Thoracic aorta (tissue), 2 donors: ENCODE measurements around the gene PITPNM3. TPM values are rescaled to one million over a fixed set of nuclear protein-coding genes. Genes with fewer than 3 reads are reported as not detected.
"Not testable (repeated sequence)": the region's sequence is repeated elsewhere in the genome, so short reads cannot be mapped to it uniquely, and the experiment has no call there.

Experiments
- ATAC-seq: fragments of 150-250 bp; one replicate; pipeline ENCODE4 v1.8.0; 2017; ENCODE audit warnings: low read depth; ENCODE audit not compliant: insufficient number of reproducible peaks, low FRiP score
- DNase-seq: peaks from one replicate; pipeline ENCODE4 v3.0.0-alpha.2; 2020; ENCODE audit warnings: low spot score
- H3K27ac ChIP-seq, 2 donors: fragments of 200-600 bp; sonication (generic); 1 replicate in 1 of 2; 2 replicates in 1 of 2; pipeline ENCODE4 v1.5.1; 2016; ENCODE audit warnings: mild to moderate bottlenecking in 2 of 2, moderate library complexity in 2 of 2
- H3K27me3 ChIP-seq: fragments of 200-600 bp; sonication (generic); replicated peaks from 2 replicates; pipeline ENCODE4 v1.6.0; 2016; ENCODE audit warnings: mild to moderate bottlenecking; ENCODE audit not compliant: insufficient read depth
- H3K36me3 ChIP-seq: fragments of 200-600 bp; sonication (generic); one replicate; pipeline ENCODE4 v1.5.1; 2016
- H3K4me1 ChIP-seq, 2 donors: fragments of 200-600 bp; sonication (generic); 1 replicate in 1 of 2; 2 replicates in 1 of 2; pipeline versions ENCODE4 v1.5.1 to v1.6.0; 2016; ENCODE audit warnings: low read depth in 2 of 2, mild to moderate bottlenecking in 1 of 2; ENCODE audit not compliant: control insufficient read depth in 1 of 2
- H3K4me3 ChIP-seq: fragments of 200-600 bp; sonication (generic); 2 replicates; pipeline ENCODE4 v1.5.1; 2016; ENCODE audit warnings: mild to moderate bottlenecking
- H3K9me3 ChIP-seq: fragments of 200-600 bp; sonication (generic); 2 replicates; pipeline ENCODE4 v1.5.1; 2016
- CTCF ChIP-seq: fragments of 200-600 bp; sonication (generic); IDR thresholded peaks from one replicate; pipeline ENCODE4 v1.5.1; 2019; ENCODE audit warnings: antibody characterized with exemption
- total RNA-seq, 2 donors: library from RNA; depleted of rRNA; stranded (reverse); fragments of >200 nt; gene quantifications; one replicate each; pipeline versions ENCODE4 v1.1.0 to v1.2.3, GENCODE V29; 2016

The PITPNM3 gene
- total RNA-seq, 2 donors from 2014 or later, result 1.8 to 3.1 TPM

GRCh38 chr17:6597727-6598126 is 41.4 kb upstream of the PITPNM3 start:
- Histone ChIP-seq H3K36me3 (peaks cover 17% of the 10 kb centered on the region), H3K27me3 (no peaks in the 10 kb centered on the region), H3K27ac (no peak overlapping the region), H3K9me3 (no peaks in the 10 kb centered on the region), H3K4me1 (peaks cover 13 to 19% of the 10 kb centered on the region in 2 donors), H3K4me3 (no peak overlapping the region)
- DNase-seq (no peak), ATAC-seq (no peak)
- TF ChIP-seq CTCF, result no peak

- H3K27ac ChIP-seq, result no peak overlapping the region
- ATAC-seq (no peak), DNase-seq (no peak)
- H3K36me3 ChIP-seq, result peaks cover 17% of the 10 kb centered on the region
- no peaks in the 10 kb centered on the region for H3K9me3 ChIP-seq
- H3K4me1 ChIP-seq, result peaks cover 13 to 19% of the 10 kb centered on the region in 2 donors
- H3K27me3 ChIP-seq, result no peaks in the 10 kb centered on the region
- no peak for TF ChIP-seq CTCF
- H3K4me3 ChIP-seq, result no peak overlapping the region
These were observed 40.6 kb upstream of the PITPNM3 start for GRCh38 chr17:6596941-6597340.

GRCh38 chr17:6596511-6596910 is 40.2 kb upstream of the PITPNM3 start:
- no peaks in the 10 kb centered on the region for H3K9me3 ChIP-seq
- H3K4me1 ChIP-seq, result peaks cover 13 to 19% of the 10 kb centered on the region in 2 donors
- peaks cover 17% of the 10 kb centered on the region for H3K36me3 ChIP-seq
- ATAC-seq (no peak), DNase-seq (no peak)
- H3K27me3 ChIP-seq, result no peaks in the 10 kb centered on the region
- no peak overlapping the region for H3K4me3 ChIP-seq
- no peak for TF ChIP-seq CTCF
- no peak overlapping the region for H3K27ac ChIP-seq

- H3K36me3 ChIP-seq, result peaks cover 17% of the 10 kb centered on the region
- no peaks in the 10 kb centered on the region for H3K27me3 ChIP-seq
- no peak overlapping the region for H3K27ac ChIP-seq
- ATAC-seq (no peak), DNase-seq (no peak)
- no peak overlapping the region for H3K4me3 ChIP-seq
- no peak for TF ChIP-seq CTCF
- H3K9me3 ChIP-seq, result no peaks in the 10 kb centered on the region
- H3K4me1 ChIP-seq, result peaks cover 13 to 19% of the 10 kb centered on the region in 2 donors
These were observed 39.7 kb upstream of the PITPNM3 start for GRCh38 chr17:6596081-6596480.

GRCh38 chr17:6593371-6593770 is 37.0 kb upstream of the PITPNM3 start:
- ATAC-seq, H3K27me3 ChIP-seq, H3K27ac ChIP-seq, H3K4me3 ChIP-seq, DNase-seq, H3K4me1 ChIP-seq, H3K9me3 ChIP-seq: not testable (repeated sequence)
- H3K36me3 ChIP-seq, result peaks cover 39% of the 10 kb centered on the region

- H3K36me3 ChIP-seq, result peaks cover 50% of the 10 kb centered on the region
These were observed 35.8 kb upstream of the PITPNM3 start for GRCh38 chr17:6592173-6592572.

More at GRCh38 chr17:6592173-6592572, 35.8 kb upstream of the PITPNM3 start:
- Histone ChIP-seq H3K27ac (no peak overlapping the region), H3K4me1 (no peaks in the 10 kb centered on the region), H3K4me3 (no peak overlapping the region), H3K9me3 (no peaks in the 10 kb centered on the region), H3K27me3 (no peaks in the 10 kb centered on the region)
- ATAC-seq (no peak), DNase-seq (no peak)
- TF ChIP-seq CTCF, result no peak
